Daoy (cell line): ENCODE data around the gene RAPGEF4. TPM values are rescaled to one million over a fixed set of nuclear protein-coding genes. Genes with fewer than 3 reads are reported as not detected.

Experiments
- DNase-seq: peaks from one replicate; pipeline ENCODE4 v3.0.0-alpha.2; 2015; ENCODE audit warnings: low read depth
- total RNA-seq: library from RNA; depleted of rRNA; stranded (reverse); fragments of >200 nt; shearing (Covaris generic); gene quantifications from 2 replicates; pipeline ENCODE4 v1.2.3, GENCODE V29; 2014

The RAPGEF4 gene
- total RNA-seq, 1 experiment from 2014 or later = 0.51 TPM

DNA sequence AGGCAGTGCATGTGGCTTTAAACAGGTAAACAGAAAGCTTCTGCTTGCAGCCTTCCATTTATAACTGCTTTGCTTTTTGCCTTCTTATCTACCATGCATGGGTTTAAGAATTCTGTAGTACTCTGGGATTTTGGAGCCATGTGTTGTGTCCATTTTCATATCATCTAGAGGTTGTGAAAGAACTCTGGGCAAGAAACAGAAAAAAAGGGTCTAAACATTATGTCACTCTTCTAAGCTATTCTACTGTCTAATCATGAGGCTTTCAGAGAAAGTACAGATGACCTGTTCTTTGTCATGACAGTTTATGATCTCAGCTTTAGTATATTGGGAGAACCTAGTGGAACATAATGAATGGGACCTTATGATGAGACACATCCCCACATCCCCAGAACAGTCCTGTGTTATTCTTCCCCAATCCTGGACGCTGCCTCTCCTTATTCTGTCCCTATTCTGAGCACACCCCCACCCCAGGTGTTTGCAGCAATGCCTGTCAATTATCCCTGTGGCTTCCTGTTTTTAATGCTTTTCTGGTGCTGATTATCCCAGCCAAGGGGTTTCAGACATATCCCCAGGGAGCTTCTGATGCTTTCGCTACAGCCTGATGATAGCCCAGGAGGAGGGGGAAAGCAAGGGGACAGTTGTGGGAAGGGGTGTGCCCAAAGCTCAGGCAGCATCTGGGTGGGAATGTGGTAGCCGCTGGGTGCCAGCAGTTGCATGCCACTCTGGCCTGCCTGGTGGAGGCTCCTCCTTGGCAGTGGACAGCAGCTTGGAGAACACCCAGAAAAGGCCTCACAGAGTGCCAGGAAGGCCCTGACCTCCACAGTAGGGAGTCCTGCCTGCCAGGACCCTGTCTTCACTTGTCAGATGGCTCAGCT is 170.5 kb downstream of the RAPGEF4 start:
- no peak for DNase-seq

GRCh38 chr2:172908275-172908674 is 172.6 kb downstream of the RAPGEF4 start:
- no peak for DNase-seq

DNA sequence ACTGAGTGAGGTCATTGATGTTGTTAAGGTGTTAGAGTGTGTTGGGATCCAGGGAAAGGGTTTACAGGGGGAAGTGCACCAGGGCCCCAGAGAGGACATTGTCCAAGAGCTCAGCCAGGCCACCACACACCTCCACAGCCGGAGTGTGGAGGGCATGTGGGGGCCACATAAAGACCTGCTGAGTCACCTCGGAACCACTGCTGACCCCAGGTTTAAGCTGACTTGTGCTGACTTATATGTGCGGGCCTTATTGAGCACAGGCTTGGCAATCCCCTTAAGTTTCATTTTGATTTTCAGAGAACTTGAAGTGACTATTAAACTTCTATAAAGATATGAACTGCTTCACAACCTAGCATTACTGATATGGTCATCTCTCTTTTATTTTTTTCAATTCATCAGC is 173.8 kb downstream of the RAPGEF4 start:
- DNase-seq = no peak

DNA sequence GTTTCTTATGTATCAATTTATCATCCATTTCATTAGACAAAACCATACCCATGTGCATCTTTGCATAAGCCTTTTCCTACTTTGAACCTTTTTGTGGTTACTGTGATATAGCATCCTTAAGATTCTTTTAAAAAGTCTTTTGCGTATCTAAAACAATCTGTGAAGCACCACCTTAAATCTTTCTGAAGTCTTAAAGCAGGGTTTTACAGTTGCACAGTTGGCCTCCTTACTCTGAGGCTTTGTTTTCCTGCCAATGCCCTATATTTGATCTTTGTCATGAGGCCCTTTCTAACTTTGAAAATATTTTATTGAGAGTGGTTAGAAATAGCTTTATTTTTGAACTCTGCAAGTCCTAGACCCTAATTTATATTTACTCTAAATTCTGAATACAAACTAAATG is 176.6 kb downstream of the RAPGEF4 start:
- DNase-seq = no peak

GRCh38 chr2:172914341-172915008 is 178.8 kb downstream of the RAPGEF4 start:
- DNase-seq = no peak

GRCh38 chr2:172917716-172918115 is 182.1 kb downstream of the RAPGEF4 start:
- DNase-seq = no peak

- no peak for DNase-seq
Observed at GRCh38 chr2:172919732-172920131, 184.1 kb downstream of the RAPGEF4 start.

DNA sequence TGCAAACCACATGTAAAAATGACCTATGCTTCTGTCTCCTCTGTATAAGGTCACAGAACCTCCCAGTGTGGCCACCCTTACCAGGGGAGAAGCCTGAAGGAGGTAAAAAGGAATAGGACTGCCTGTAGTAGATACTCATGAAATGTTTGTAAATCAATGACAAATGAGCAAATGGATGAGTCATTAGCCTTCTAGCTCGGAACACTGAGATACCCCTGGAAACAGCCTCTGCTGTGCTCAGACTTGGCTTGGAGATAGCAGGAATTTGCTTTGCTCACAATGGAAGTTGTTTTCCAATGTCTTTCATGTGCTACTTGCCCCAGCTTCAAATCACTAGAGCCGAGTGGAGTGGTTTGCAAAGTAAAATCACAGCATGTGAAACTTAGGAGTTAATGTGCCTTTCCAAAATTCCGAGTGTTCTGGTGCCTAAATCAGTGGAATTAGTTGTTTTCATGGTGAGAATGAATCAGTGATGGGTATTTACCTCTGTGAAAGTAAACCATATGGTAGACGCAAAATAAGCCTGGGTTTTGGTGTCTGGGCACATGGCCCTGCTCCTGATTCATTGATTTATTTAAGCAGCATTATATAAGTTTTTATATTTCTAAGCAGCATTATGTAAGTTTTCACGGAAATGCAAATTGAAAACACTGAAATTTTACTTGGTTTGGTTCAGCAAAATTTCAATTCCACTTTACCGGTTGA is 186.0 kb downstream of the RAPGEF4 start:
- DNase-seq = no peak

DNA sequence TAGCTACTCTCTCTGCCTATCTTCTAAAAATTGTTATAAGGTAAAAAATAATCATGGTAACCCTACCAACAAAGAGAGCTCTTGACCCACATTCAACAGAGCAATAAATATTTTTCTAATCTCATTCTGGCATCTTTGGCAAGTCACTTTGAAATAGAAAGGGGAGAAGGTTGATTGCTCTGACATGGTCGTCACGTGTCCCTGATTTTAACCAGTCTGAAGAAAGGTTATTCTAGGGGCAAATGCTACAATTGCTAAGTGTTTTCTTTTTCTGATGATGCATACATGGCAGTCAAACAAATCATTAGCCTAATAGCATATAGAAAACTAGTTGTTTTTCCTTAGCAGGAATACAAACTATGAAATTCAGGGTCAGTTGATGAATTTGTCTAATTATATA is 186.7 kb downstream of the RAPGEF4 start:
- no peak for DNase-seq

GRCh38 chr2:172922815-172923214 is 187.2 kb downstream of the RAPGEF4 start:
- no peak for DNase-seq

- DNase-seq = no peak
Observed at GRCh38 chr2:172924097-172924660, 188.5 kb downstream of the RAPGEF4 start.

DNA sequence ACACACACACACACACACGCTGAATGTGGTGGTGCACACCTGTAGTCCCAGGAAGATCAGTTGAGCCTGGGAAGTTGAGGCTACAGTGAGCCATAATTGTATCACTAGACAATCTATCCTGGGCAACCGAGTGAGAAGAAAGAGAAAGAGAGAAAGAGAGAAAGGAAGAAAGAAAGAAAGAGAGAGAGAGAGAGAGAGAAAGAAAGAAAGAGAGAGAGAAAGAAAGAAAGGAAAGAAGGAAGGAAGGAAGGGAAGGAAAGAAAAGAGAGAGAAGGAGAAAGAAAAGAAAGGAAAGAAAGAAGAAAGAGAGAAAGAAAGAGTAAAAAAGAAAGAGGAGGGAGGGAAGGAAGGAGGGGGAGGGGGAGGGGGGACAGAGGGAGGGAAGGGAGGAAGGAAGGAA is 190.0 kb downstream of the RAPGEF4 start:
- DNase-seq = no peak

DNA sequence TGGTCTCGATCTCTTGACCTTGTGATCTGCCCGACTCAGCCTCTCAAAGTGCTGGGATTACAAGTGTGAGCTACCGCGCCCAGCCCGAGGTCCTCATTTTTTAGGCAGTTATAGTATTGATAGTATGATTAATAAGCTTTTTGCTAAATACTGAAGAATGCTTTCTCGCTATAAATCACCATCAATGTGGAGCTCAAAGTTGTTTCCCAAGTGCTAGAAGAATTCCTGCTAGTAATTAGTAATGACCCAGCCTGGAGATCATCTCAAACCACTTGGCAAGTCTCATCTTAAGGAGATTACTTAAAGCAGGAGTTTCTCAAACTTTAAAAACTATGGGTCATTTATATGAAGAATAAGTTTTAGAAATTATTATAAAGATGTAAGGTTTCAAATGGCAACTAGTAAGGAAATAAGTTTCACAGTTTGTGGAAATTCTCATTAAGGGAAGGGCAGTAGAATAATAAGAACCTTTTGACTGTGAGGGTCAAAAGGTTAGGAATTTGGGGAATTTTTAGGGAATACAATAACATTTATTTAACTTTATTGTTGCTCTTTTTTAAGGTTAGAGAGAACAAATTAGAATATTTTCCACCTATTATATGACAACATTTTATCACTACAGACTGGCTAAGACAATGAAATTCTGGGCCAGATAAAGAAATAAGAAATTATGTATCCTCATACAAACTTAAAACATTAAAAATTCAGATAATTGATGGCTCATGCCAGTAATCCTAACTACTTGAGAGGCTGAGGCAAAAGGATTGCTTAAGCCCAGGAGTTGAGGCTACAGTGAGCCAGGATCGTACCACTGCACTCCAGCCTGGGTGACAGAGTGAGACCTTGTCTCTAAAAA is 191.4 kb downstream of the RAPGEF4 start:
- DNase-seq = no peak

- DNase-seq = peak; percentile 49
Observed at GRCh38 chr2:172927641-172928357, 192.2 kb downstream of the RAPGEF4 start.

DNA sequence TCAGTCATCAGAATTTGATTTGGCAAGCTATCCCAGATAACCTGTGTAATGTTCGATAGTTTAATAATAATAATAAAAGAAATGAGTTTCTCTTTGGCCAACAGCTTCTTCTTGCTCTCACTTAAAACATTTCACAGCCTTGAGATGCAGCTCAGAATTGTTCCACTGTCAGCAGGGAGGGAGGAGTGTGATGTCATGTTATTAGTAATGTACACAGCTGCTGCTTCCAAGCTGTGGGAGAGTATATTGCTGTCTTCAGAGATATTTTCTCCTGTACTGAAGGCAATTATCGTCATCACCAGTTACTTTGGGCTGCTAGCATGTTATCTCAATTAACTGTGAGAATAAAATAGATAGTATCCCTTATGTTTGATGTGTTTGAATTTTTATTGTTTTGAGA is 193.1 kb downstream of the RAPGEF4 start:
- peak; percentile 43 for DNase-seq

GRCh38 chr2:172929644-172930043 is 194.0 kb downstream of the RAPGEF4 start:
- no peak for DNase-seq

GRCh38 chr2:172930871-172931255 is 195.2 kb downstream of the RAPGEF4 start:
- no peak for DNase-seq

DNA sequence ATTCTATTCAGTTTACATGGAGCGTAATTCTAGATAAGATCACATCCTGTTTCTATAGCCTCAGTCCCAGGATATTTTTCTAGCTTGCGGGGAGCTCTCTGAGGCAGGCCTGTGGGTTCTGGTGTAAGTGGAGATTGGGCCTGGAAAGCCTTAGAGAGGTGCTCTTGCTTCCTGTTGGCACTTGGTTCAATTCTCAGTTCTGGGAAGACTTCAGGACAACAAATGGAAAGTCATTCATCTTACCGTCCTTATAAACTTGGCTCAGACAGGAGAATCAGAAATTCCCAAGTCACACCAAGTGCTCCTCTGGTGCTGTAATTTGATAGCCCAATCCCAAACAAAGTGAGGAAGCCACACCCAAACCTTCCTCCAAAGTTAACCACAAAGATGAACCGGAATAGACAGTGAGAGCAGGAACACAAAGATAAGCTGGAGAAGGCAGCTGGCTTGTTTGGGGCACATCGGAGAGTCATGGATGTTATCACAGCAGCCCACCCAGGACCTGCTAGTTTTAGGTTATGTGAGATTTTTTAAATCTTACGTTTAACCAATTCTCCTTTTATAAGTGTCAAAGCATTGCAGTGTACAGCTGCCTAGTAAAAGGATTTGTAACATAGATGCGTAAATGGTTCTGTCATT is 195.7 kb downstream of the RAPGEF4 start:
- DNase-seq = peak; percentile 71

DNA sequence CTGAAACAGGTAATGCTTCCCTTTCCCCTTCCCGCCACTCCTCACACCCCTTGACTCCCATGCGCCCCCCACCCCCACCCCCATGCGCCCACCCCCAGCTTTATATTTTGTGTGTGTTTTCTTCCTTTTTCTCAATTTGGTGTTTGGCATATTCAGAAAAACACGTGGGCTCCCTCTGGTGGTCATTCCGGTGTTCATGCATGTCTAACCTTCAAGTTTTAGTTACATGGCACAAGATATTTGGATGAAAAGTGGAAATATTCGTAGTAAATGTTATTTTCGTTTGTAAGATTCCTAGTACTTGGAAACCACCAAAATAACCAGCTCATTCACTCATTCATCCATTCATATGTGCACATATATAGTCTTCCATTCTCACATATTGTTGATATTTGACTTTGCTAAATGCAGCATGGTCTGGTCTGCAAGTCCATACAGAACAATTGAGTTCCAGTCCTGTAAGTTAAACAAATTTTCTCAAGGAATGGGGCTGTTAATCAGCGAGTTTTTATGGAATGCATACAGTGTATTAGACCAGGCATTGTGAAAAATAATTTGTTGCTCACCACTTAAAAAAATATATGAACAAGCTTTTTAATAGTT is 196.4 kb downstream of the RAPGEF4 start:
- peak; percentile 62 for DNase-seq
